HuH-7 (cell line): ENCODE measurements around the gene ARHGAP4.

Experiments used
- DNase-seq: peaks from one replicate; pipeline ENCODE4 v3.0.0; 2011; ENCODE audit warnings: low spot score

ARHGAP4 gene

DNA sequence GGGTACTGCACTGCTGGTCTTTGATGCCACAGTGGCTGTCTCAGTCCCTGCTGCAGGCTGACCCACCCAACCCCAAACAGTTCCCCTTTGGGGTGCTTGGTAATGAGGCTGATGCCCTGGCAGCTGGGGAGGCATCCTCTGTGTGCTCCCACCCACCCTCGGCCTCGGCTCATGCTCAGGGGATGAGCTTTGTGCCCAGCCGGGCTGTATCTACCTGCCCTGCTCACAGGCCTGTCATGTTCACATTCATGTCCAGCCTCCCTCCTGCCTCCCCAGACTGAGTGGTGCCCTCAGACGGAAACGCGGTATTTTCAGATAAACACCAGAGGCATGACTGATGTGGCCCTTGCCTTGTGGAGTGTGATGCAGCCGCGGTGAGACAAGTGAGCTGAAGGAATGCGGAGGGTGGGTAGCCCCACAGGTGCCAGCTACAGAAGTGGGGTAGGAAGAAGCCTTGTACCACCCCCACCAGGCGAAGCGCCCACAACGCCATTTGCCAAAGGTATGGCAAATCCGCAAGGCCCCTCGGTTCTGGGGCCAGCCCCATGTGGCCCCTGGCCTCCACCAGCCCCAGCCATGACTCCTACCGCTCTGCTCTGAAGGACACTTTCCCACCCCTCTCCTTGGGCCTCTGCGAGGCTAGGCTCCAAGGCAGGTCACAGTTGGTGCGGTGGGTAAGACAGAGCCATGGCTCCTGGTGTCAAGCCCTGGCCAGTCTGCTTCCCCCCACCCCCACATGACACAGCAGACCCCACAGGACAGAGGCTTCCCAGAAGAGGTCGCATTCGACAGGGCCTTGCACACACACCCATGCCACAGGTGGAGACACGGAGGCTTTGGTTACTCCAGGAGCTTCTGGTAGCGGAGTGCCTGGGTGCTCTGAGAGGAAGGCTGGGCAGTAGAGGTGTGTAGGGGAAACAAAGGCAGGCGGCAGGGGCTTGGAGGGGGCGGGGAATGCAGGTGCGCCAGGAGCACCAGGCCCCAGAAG lies 20.2 kb upstream of the ARHGAP4 start:
- no peak for DNase-seq

- DNase-seq: no peak
These were observed 18.7 kb upstream of the ARHGAP4 start for GRCh38 chrX:153944800-153945150.

DNA sequence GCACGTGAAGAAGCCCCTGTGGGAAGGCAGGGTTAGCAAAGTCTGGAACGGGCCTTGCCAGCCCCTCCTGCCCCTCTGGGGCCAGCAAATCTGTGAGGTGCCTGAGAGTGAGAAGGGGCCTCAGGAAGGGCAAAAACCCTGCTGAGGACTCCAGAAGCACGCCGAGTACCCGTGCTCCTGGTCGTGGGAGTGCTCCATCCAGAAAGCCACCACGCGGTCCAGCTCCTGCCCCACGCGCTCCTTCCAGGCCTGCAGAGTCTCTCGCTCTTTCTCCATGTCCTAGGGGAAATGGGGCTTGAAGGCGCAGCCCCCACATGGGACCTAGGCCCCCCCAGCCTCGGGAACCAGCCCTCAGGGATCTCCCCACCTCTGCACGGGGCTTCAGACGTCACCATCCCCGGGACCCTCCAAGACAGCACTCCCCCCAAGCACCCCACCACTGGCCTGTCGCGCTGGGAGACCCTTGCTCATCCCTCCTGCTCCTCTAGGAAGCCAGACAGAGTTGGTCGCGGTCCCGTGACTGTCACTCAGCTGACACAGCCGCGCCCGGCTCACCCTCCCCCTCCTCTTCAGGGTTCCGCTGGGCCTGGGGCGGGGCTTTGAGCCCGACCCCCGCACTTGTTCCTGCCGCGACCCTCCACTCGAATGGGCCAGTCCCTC lies 18.2 kb upstream of the ARHGAP4 start, which contains the start of gene RENBP:
RENBP (minus strand) TSS at position 504 of the 660 bp plus-strand sequence; CDS start at position 471, 33 bp downstream.
- no peak for DNase-seq

DNA sequence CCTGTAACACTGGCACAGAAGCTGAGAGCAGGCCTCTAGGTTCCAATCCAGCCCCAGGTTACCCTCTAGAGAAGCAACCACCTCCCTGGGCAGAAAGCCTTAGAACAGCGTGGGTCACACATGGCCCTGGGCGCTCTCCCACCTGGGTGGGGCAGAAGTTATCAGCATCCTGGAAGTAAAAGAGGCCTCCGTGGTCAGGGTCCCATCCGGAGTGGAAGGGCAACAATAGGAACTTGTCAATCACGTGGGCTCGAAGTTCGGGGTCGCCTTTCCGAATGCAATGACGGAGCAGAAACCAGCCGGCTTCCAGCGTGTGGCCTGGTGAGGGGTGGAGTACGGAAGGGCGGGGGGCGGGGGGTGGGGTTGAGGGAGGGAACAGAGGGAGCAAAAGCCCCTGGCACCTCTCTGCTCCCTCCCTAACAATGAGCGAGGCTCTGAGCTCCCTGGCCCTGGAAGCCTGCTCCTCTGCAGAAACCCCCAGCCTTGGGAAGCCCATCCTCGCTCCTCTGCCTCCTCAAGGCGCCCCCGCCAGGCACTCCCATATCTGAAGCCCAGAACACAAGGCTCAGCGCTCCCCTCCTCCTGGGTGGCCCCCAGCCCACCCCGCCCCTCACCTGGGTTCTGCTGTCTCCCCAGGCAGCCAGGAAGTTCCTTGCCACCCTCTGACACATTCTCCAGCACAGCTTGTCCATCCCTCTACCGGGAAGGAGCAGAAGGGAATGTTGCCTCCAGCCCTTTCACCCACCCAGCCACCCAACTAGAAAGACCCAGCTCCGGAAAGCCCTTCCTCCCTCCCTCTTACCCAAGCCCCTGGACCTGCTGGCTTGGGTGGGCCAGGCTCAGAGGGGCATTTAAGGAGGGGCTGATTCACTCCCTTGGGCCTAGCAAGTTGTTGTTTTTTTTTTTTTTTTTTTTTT lies 15.5 kb upstream of the ARHGAP4 start:
- no peak for DNase-seq

DNA sequence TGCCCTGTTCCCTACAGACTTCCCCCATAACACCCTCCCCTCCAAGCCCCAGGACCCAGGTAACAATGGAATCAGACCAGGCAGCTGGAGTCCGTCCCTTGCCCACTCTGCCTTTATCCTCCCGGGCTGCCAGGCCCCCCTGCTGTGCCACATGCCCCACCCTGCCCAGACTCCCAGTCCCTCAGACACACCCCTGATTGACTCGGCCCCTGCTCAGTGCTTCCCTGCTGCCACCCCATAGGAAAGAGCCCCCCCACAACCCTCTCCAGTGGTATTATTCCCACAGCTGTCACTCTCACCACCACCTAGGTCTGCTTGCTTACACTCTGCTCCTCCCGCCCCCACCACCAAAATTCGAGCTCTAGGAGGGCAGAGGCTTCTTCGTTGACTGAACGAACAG lies 13.5 kb upstream of the ARHGAP4 start:
- no peak for DNase-seq

DNA sequence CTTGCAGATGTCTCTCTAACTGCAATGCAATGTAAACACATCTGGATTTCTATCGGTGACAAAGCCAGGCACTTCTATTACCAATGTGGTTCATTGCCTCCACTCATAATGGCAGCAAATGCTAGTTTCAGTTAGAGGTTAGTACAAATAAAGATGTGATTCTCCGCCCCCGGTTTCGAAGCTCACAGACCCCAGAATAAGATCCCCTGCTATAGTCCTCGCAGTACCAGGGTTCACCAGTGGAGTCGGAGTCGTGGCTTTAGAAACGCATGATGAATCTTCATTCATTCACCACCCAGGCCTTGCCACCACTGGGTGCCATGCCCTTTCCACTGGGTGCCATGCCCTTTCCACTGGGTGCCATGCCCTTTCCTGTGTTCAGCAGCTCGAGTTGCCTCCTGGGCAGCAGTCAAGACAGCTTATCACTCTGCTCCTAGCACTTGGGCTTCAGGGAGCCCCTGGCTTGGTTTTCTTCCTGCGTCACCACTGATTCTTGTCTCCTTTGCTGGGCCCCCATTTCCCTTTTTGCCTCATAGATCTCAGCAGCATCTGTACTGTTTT lies 12.2 kb upstream of the ARHGAP4 start:
- DNase-seq: no peak

DNA sequence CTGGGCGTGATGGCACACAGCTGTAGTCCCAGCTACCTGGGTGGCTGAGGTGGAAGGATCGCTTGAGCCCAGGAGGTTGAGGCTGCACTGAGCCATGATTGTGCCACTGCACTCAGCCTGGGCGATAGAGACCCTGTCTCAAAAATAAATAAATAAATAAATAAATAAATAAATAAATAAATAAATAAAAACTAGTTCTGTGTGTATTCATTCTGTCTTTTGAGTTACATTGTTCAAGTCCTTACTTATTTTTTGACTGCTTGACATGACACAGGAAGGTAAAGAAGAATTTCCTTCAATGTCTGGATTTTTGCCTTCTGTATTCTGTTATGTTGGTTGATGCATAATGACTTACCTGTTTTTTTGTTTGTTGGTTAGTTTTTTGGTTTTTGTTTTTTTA lies 11.0 kb upstream of the ARHGAP4 start:
- DNase-seq: no peak

- peak; percentile 52 for DNase-seq
These were observed 9.3 kb upstream of the ARHGAP4 start for GRCh38 chrX:153935326-153935851.

GRCh38 chrX:153934762-153935325 lies 8.8 kb upstream of the ARHGAP4 start, which contains the start of gene NAA10:
NAA10 (minus strand) TSS chrX:153935037; CDS start chrX:153934904, 133 bp downstream.
- peak; percentile 78 for DNase-seq

DNA sequence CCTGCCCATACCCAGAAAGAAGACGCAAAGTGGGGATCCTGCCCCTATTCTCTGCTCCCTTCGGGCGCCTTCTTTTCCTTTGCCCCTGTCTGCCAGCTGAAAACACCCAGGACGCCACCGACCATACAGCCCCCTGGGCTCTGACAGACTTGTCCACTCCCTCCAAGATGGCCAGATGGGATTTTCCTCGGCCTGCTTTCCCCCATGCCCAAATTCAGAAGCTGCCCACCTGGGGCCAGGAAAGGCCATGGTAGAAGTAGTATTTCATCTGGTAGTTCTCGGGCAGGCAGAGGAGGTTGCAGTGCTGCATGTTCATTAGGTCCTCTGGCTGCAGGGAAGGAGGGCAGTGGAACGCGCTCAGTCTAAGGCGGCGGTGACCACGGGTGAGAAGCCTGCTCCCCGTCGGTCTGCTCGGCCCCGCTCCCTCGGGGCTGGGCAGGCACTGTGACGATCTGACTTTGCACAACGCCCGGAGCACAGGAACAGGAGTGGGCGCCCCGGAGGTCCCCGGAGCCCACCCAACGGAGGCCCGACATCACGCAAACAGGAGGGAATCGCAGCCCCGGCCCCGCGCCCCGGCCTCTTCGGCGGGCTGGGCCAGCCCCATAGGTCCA lies 8.2 kb upstream of the ARHGAP4 start:
- no peak for DNase-seq

DNA sequence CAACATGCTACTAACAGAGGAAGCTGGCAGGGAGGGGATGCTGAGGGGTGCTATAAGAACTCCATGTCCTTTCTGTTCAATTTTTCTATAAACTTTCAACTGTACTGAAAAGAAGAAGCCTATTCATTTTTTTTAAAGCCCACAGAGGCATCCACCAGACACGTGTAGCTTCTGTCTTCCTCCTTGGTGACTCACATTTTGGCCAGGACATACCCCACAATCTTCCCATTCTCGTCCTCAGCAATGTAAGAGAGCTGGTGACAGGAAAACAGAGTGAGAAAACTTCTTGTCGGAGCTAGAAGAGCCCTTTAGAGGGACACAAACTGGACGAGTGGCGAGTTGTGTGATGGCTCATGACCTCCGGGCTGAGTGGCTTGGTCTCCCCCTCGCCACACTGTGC lies 7.7 kb upstream of the ARHGAP4 start:
- DNase-seq: no peak

GRCh38 chrX:153932220-153932915 lies 6.3 kb upstream of the ARHGAP4 start:
- no peak for DNase-seq

GRCh38 chrX:153931748-153932147 lies 5.7 kb upstream of the ARHGAP4 start:
- DNase-seq: no peak

DNA sequence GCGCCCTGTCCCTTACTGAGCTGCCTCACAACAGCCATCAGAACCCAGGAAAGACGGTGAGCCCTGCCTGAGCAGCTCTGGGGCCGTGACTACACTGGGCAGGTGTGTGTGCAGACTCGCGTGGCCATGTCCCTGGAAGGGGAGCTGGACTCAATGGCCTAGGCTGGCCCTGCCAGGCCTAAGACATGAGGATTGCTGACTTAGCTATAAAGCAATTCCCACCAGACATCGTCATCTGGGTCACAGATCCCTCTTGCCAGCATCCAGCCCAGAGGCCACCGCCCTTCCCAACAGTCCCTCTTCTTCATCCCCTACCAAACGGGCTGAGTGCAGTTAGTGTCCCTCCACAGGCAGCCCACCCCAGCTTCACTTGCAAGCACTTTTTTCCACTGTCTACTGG lies 5.1 kb upstream of the ARHGAP4 start:
- DNase-seq: no peak

DNA sequence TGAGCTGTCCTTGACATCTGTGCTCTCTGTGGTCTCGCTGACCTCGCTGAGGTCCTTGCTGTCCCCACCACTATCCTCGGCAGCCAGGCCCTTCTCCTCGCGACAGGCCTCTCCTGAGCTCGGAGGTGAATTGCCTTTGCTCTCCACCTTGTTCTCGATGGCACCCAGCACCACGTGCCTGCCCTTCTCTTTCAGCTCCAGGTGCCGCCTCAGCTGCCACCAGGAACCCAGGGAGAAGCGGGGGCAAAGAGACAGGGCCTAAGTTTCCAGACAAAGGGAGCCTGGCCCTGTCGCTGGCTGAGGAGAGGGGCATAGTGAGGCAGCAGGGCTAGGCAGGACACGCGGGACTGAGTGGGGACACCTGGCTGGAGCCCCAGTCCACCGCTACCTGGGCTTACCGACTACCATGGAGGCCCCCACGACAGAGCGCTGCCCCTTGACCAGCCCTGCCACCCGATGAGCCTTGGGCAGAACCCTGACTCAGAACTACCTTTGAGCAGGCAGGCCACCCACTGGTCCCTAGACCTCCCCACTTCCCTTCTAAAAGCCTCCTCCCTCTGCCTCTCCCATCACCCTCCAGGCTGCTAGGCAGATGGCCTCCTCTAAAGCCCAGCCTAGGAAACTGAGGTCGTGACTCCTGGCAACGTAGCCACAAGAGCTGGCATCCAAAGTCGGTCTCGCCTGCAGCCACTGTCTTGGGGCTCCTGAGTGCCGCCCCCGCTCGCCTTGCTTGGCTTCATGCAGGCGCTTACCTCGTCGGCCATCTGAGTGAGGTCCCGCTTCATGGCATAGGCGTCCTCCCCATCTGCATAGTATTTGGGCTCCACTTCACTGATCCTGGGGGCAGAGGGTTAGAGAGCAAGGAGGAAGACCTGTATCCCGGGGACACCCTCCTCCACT lies 4.2 kb upstream of the ARHGAP4 start:
- DNase-seq: no peak

DNA sequence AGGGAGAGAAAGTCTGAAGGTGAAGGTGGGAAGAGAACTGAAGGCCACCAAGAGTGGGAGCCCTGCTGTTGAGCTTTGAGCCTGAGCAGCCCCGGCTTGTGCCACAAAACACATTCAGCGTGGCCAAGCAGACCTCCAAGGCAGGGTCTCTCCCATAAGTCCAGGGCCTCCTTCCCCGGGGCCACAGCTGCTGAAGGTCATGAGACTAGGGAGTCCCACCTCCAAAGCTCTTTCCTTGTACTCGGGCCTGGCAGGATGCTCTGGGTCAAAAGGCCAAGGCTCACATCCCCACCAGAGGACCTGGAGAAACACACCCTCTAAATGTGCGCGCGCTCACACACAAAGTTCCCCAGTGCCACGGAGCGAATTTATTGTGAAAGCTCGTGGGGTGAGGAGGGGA lies 3.5 kb upstream of the ARHGAP4 start:
- no peak for DNase-seq

GRCh38 chrX:153928846-153929245 lies 2.8 kb upstream of the ARHGAP4 start:
- DNase-seq: no peak

DNA sequence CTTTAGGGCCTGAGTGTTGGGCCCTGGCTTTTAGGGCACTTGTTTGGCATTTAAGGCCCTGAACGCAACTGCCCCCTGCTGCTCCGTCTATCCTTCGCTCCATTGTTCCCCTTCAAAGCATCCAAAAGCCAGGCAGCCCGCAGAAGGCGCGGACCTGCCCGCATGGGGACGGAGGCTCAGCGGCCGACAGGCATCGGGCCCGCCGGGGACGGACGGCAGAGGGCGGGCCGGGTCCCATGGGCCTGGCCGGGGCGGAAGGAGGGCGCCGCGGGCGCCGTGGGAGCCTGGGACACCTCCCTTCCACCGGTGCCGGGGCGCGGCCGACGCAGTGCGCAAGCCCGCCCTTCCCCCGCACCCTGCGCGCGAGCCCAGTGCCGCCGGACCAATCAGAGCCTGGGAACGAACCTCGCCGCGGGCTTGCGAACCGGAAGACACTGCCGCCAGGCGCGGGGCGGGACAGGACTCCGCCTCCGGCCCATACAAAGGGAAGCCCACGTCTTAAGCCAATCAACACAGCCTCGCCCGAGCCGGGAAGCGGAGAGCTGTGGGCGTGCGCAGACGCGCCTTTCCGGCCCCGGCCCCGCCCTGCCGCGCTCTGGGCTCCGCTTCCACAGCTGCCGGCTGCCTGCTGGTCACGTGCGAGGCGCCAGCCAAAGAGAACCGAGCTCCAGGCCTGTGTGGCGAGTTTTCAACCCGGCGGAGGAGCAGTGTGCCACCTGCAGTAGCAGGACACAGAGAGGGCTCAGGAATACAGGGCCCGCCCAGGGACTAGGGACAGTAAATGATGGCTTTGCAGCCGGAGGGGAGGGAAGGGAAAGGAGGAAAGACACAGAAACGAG lies 2.1 kb upstream of the ARHGAP4 start:
- DNase-seq: peak; percentile 97
